Measurements from ENCODE around the gene G3BP2. TPM values are rescaled to one million over a fixed set of nuclear protein-coding genes. Genes with fewer than 3 reads are reported as not detected.

Gene G3BP2
- total RNA-seq, 6 experiments from 2014 or later, result 157 to 169 (median 168) TPM

- H3K36me3 Mint-ChIP-seq (ENCODE audit: low read depth), result no peaks in the 10 kb centered on the region
- TF ChIP-seq CTCF (IDR thresholded peaks at IDR 0.05), result no peak
- peaks cover 34% of the 10 kb centered on the region for H3K4me1 Mint-ChIP-seq (ENCODE audit: low read depth)
- H3K4me3 Mint-ChIP-seq, result peak overlapping the region; percentile 83
- H3K9me3 Mint-ChIP-seq, result no peaks in the 10 kb centered on the region
- H3K27ac Mint-ChIP-seq, result peak overlapping the region; percentile 22
- peaks cover 2% of the 10 kb centered on the region; the same call in 1 of the 2 replicates for H3K27me3 Mint-ChIP-seq (ENCODE audit: insufficient read depth)
- no peak for DNase-seq
These were observed 42.3 kb downstream of the G3BP2 start for GRCh38 chr4:75630937-75631329.

- Mint-ChIP-seq H3K4me1 (ENCODE audit: low read depth) (peaks cover 28% of the 10 kb centered on the region), H3K4me3 (peak within 1 kb of the TSS; percentile 83), H3K27me3 (ENCODE audit: insufficient read depth) (peaks cover 2% of the 10 kb centered on the region; the same call in 1 of the 2 replicates), H3K27ac (peak within 1 kb of the TSS; percentile 22), H3K9me3 (no peaks in the 10 kb centered on the region), H3K36me3 (ENCODE audit: low read depth) (no peaks in the 10 kb centered on the region)
- DNase-seq, result peak; percentile 25
- TF ChIP-seq CTCF (IDR thresholded peaks at IDR 0.05), result no peak
These were observed 42.9 kb downstream of the G3BP2 start, which contains the start of gene CDKL2 for GRCh38 chr4:75630174-75630936. Gene CDKL2, minus strand, starts transcription at chr4:75630528. Its CDS starts 4,540 bp downstream, at chr4:75625988.

GRCh38 chr4:75629239-75629638 is 44.0 kb downstream of the G3BP2 start:
- no peak for TF ChIP-seq CTCF (IDR thresholded peaks at IDR 0.05)
- H3K27ac Mint-ChIP-seq, result no peak overlapping the region
- no peak for DNase-seq
- peaks cover 2% of the 10 kb centered on the region; the same call in 1 of the 2 replicates for H3K27me3 Mint-ChIP-seq (ENCODE audit: insufficient read depth)
- H3K4me1 Mint-ChIP-seq (ENCODE audit: low read depth), result peaks cover 17% of the 10 kb centered on the region
- no peaks in the 10 kb centered on the region for H3K36me3 Mint-ChIP-seq (ENCODE audit: low read depth)
- no peak overlapping the region for H3K4me3 Mint-ChIP-seq
- no peaks in the 10 kb centered on the region for H3K9me3 Mint-ChIP-seq

- Mint-ChIP-seq H3K27me3 (ENCODE audit: insufficient read depth) (peaks cover 2% of the 10 kb centered on the region; the same call in 1 of the 2 replicates), H3K4me1 (ENCODE audit: low read depth) (no peaks in the 10 kb centered on the region), H3K27ac (no peak overlapping the region), H3K36me3 (ENCODE audit: low read depth) (no peaks in the 10 kb centered on the region), H3K9me3 (no peaks in the 10 kb centered on the region), H3K4me3 (no peak overlapping the region)
- no peak for TF ChIP-seq CTCF (IDR thresholded peaks at IDR 0.05)
- DNase-seq, result no peak
These were observed 50.2 kb downstream of the G3BP2 start for GRCh38 chr4:75623026-75623425.

GRCh38 chr4:75621715-75622114 is 51.5 kb downstream of the G3BP2 start:
- DNase-seq, result no peak
- no peak overlapping the region for H3K27ac Mint-ChIP-seq
- H3K4me1 Mint-ChIP-seq (ENCODE audit: low read depth), result no peaks in the 10 kb centered on the region
- TF ChIP-seq CTCF (IDR thresholded peaks at IDR 0.05), result no peak
- H3K4me3 Mint-ChIP-seq, result no peak overlapping the region
- no peaks in the 10 kb centered on the region for H3K9me3 Mint-ChIP-seq
- H3K36me3 Mint-ChIP-seq (ENCODE audit: low read depth), result no peaks in the 10 kb centered on the region
- H3K27me3 Mint-ChIP-seq (ENCODE audit: insufficient read depth), result peaks cover 2% of the 10 kb centered on the region

Measured in HFFc6 (cell line).